WTC11 (cell line): ENCODE measurements around the gene FAM20B. TPM values are rescaled to one million over a fixed set of nuclear protein-coding genes. Genes with fewer than 3 reads are reported as not detected.

Source experiments
- ATAC-seq: fragments of 200-7000 bp; cut with Tn5 transposase; 2 replicates; pipeline ENCODE4 v1.10.0; 2021; ENCODE audit warnings: mild to moderate bottlenecking, moderate library complexity
- CTCF ChIA-PET: fragments of 300-600 bp; sonication (Branson Sonifier 250); formaldehyde crosslinking; loops from one replicate; lab custom pipeline; 2021; ENCODE audit warnings: antibody characterized with exemption; lab: Charles Lee
- POLR2A ChIA-PET: fragments of 350-600 bp; sonication (Branson Sonifier 250); formaldehyde crosslinking; loops from one replicate; lab custom pipeline; 2021; ENCODE audit warnings: antibody characterized with exemption; lab: Charles Lee
- DNase-seq: peaks from one replicate; pipeline ENCODE4 v3.0.0; 2021; ENCODE audit warnings: low spot score
- H3K27ac Mint-ChIP-seq: 2 replicates; pipeline ENCODE4 v1.8.0; 2021; ENCODE audit warnings: mixed read lengths
- H3K27me3 Mint-ChIP-seq: 2 replicates; pipeline ENCODE4 v1.8.0; 2021; ENCODE audit warnings: low read depth, mild to moderate bottlenecking, moderate library complexity, mixed read lengths
- H3K36me3 Mint-ChIP-seq: 2 replicates; pipeline ENCODE4 v1.8.0; 2021; ENCODE audit warnings: mixed read lengths
- H3K4me1 Mint-ChIP-seq: 2 replicates; pipeline ENCODE4 v1.8.0; 2022; ENCODE audit warnings: mixed read lengths
- H3K4me3 Mint-ChIP-seq: 2 replicates; pipeline ENCODE4 v1.8.0; 2021; ENCODE audit warnings: mild to moderate bottlenecking, moderate library complexity, mixed read lengths
- H3K9me3 Mint-ChIP-seq: 2 replicates; pipeline ENCODE4 v1.8.0; 2021; ENCODE audit warnings: mixed read lengths
- FOXK1 ChIP-seq: sonication (generic); formaldehyde crosslinking; IDR thresholded peaks from 2 replicates; pipeline ENCODE4 v1.8.0; 2022; ENCODE audit warnings: mild to moderate bottlenecking, moderate library complexity, missing genetic modification reagents
- GTF2I ChIP-seq: fragments of 250-450 bp; sonication (Bioruptor Pico); conservative IDR thresholded peaks from 2 replicates; pipeline ENCODE4 v1.4.0; 2021; ENCODE audit warnings: mild to moderate bottlenecking
- JAZF1 ChIP-seq: fragments of 250-450 bp; sonication (Bioruptor Pico); IDR thresholded peaks from 2 replicates; pipeline ENCODE4 v1.9.0; 2021; ENCODE audit warnings: moderate library complexity, mild to moderate bottlenecking, inconsistent platforms
- KAT7 ChIP-seq: sonication (generic); formaldehyde crosslinking; IDR thresholded peaks from 2 replicates; pipeline ENCODE4 v1.8.1; 2023; ENCODE audit warnings: missing genetic modification reagents, mild to moderate bottlenecking, borderline replicate concordance
- RELA ChIP-seq: sonication (generic); formaldehyde crosslinking; IDR thresholded peaks from 2 replicates; pipeline ENCODE4 v1.8.1; 2022; ENCODE audit warnings: missing genetic modification reagents, mild to moderate bottlenecking, borderline replicate concordance
- RORB ChIP-seq: fragments of 250-450 bp; sonication (Bioruptor Pico); IDR thresholded peaks from 2 replicates; pipeline ENCODE4 v1.9.0; 2021; ENCODE audit warnings: mild to moderate bottlenecking
- SMAD4 ChIP-seq: sonication (generic); formaldehyde crosslinking; IDR thresholded peaks from 2 replicates; pipeline ENCODE4 v1.8.0; 2022; ENCODE audit warnings: mild to moderate bottlenecking, missing genetic modification reagents
- ZNF396 ChIP-seq: fragments of 250-450 bp; sonication (Bioruptor Pico); IDR thresholded peaks from 2 replicates; pipeline ENCODE4 v1.8.0; 2021; ENCODE audit warnings: mild to moderate bottlenecking, moderate library complexity, borderline replicate concordance
- ZNF416 ChIP-seq: fragments of 250-450 bp; sonication (Bioruptor Pico); IDR thresholded peaks from 2 replicates; pipeline ENCODE4 v1.9.0; 2021; ENCODE audit warnings: mild to moderate bottlenecking, inconsistent platforms
- total RNA-seq: library from RNA; stranded (reverse); gene quantifications from 3 replicates; pipeline ENCODE4 v1.2.3, GENCODE V29; 2021
- TF ChIP-seq, protein P1 (sequence below): fragments of 250-450 bp; sonication (Bioruptor Pico); IDR thresholded peaks from 2 replicates; pipeline ENCODE4 v1.9.0; 2021; ENCODE audit warnings: mild to moderate bottlenecking
- TF ChIP-seq, protein P2 (sequence below): sonication (generic); formaldehyde crosslinking; IDR thresholded peaks from 2 replicates; pipeline ENCODE4 v1.8.1; 2022; ENCODE audit warnings: low read depth, mild to moderate bottlenecking, moderate library complexity, missing genetic modification reagents, borderline replicate concordance
- TF ChIP-seq, protein P3 (sequence below): fragments of 200-600 bp; IDR thresholded peaks from 2 replicates; pipeline ENCODE4 v1.8.0; 2022; ENCODE audit warnings: antibody characterized with exemption
- TF ChIP-seq, protein P4 (sequence below): sonication (generic); formaldehyde crosslinking; IDR thresholded peaks from 2 replicates; pipeline ENCODE4 v1.8.0; 2022; ENCODE audit warnings: mild to moderate bottlenecking, missing genetic modification reagents
- TF ChIP-seq, protein P5 (sequence below): fragments of 250-450 bp; sonication (Bioruptor Pico); IDR thresholded peaks from 2 replicates; pipeline ENCODE4 v1.9.0; 2021; ENCODE audit warnings: mild to moderate bottlenecking
- TF ChIP-seq, protein P6 (sequence below): sonication (generic); formaldehyde crosslinking; IDR thresholded peaks from 2 replicates; pipeline ENCODE4 v1.8.0; 2022; ENCODE audit warnings: missing genetic modification reagents
- TF ChIP-seq, protein P7 (sequence below): sonication (generic); formaldehyde crosslinking; IDR thresholded peaks from 2 replicates; pipeline ENCODE4 v1.8.1; 2023; ENCODE audit warnings: mild to moderate bottlenecking, missing genetic modification reagents, moderate library complexity
- TF ChIP-seq, protein P8 (sequence below): sonication (generic); formaldehyde crosslinking; IDR thresholded peaks from 2 replicates; pipeline ENCODE4 v1.8.1; 2022; ENCODE audit warnings: mild to moderate bottlenecking, moderate library complexity, missing genetic modification reagents

Gene FAM20B
- total RNA-seq, 1 experiment from 2014 or later: 36.1 TPM

DNA sequence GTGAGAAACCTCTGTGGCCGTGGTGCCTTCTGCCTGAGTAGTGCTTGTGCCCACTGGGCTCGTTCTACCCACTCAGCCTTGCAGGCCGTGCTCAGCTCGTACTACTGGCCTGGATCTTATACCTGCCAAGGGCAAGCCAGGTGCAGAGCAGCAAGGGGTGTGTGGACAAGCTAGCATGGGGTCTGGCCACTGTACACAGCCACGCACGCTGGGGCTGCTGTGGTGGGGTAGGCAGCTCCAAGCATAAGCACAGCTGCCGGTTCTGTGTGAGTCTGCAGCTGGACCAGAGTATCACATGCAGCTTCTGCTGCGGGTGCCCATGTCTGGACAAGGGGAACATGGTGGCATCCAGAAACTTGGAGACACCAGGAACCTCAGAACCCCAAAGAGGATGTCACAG is 16.4 kb downstream of the FAM20B start (continued):
- TF ChIP-seq, protein P1, sequence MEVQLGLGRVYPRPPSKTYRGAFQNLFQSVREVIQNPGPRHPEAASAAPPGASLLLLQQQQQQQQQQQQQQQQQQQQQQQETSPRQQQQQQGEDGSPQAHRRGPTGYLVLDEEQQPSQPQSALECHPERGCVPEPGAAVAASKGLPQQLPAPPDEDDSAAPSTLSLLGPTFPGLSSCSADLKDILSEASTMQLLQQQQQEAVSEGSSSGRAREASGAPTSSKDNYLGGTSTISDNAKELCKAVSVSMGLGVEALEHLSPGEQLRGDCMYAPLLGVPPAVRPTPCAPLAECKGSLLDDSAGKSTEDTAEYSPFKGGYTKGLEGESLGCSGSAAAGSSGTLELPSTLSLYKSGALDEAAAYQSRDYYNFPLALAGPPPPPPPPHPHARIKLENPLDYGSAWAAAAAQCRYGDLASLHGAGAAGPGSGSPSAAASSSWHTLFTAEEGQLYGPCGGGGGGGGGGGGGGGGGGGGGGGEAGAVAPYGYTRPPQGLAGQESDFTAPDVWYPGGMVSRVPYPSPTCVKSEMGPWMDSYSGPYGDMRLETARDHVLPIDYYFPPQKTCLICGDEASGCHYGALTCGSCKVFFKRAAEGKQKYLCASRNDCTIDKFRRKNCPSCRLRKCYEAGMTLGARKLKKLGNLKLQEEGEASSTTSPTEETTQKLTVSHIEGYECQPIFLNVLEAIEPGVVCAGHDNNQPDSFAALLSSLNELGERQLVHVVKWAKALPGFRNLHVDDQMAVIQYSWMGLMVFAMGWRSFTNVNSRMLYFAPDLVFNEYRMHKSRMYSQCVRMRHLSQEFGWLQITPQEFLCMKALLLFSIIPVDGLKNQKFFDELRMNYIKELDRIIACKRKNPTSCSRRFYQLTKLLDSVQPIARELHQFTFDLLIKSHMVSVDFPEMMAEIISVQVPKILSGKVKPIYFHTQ (CRISPR knock-in tag): no peak
- TF ChIP-seq JAZF1 (CRISPR knock-in tag) (no peak), FOXK1 (CRISPR knock-in tag) (no peak), ZNF416 (CRISPR knock-in tag) (no peak), RORB (CRISPR knock-in tag) (no peak), KAT7 (no peak), ZNF396 (no peak), SMAD4 (CRISPR knock-in tag) (no peak)
- TF ChIP-seq, protein P2, sequence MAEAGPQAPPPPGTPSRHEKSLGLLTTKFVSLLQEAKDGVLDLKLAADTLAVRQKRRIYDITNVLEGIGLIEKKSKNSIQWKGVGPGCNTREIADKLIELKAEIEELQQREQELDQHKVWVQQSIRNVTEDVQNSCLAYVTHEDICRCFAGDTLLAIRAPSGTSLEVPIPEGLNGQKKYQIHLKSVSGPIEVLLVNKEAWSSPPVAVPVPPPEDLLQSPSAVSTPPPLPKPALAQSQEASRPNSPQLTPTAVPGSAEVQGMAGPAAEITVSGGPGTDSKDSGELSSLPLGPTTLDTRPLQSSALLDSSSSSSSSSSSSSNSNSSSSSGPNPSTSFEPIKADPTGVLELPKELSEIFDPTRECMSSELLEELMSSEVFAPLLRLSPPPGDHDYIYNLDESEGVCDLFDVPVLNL: no peak
- TF ChIP-seq, protein P3, sequence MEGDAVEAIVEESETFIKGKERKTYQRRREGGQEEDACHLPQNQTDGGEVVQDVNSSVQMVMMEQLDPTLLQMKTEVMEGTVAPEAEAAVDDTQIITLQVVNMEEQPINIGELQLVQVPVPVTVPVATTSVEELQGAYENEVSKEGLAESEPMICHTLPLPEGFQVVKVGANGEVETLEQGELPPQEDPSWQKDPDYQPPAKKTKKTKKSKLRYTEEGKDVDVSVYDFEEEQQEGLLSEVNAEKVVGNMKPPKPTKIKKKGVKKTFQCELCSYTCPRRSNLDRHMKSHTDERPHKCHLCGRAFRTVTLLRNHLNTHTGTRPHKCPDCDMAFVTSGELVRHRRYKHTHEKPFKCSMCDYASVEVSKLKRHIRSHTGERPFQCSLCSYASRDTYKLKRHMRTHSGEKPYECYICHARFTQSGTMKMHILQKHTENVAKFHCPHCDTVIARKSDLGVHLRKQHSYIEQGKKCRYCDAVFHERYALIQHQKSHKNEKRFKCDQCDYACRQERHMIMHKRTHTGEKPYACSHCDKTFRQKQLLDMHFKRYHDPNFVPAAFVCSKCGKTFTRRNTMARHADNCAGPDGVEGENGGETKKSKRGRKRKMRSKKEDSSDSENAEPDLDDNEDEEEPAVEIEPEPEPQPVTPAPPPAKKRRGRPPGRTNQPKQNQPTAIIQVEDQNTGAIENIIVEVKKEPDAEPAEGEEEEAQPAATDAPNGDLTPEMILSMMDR: no peak
- TF ChIP-seq, protein P4, sequence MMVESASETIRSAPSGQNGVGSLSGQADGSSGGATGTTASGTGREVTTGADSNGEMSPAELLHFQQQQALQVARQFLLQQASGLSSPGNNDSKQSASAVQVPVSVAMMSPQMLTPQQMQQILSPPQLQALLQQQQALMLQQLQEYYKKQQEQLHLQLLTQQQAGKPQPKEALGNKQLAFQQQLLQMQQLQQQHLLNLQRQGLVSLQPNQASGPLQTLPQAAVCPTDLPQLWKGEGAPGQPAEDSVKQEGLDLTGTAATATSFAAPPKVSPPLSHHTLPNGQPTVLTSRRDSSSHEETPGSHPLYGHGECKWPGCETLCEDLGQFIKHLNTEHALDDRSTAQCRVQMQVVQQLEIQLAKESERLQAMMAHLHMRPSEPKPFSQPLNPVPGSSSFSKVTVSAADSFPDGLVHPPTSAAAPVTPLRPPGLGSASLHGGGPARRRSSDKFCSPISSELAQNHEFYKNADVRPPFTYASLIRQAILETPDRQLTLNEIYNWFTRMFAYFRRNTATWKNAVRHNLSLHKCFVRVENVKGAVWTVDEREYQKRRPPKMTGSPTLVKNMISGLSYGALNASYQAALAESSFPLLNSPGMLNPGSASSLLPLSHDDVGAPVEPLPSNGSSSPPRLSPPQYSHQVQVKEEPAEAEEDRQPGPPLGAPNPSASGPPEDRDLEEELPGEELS (CRISPR knock-in tag): no peak
- TF ChIP-seq, protein P5, sequence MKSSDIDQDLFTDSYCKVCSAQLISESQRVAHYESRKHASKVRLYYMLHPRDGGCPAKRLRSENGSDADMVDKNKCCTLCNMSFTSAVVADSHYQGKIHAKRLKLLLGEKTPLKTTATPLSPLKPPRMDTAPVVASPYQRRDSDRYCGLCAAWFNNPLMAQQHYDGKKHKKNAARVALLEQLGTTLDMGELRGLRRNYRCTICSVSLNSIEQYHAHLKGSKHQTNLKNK (CRISPR knock-in tag): no peak

DNA sequence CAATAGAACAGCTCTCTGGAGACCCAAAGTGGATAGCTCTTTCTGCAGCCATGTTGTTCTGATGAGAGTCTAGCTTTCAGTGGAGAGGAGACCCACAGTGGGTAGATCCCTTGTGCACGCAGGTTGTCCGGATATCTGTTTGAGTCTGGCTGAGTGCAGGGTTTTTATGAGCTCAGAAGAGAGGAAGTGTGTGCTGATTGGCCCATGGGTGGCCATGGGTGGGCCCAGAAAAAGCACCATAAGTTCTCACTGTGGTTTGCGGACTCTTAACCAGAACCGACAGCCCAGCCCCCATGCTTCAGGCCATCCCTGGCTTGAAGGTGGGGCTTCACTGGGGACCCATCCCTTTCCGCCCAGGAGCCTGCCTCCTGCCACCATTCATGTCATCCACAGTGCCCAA is 17.0 kb downstream of the FAM20B start:
- no peak for DNase-seq
- no peak for ATAC-seq
- H3K36me3 Mint-ChIP-seq: peaks cover 7% of the 10 kb centered on the region
- ChIA-PET POLR2A (interaction anchor here (0.6 kb wide), 1 partner anchor 317 kb away, joined by 3 read pairs; no protein-coding TSS in a partner anchor), CTCF (interaction anchor here (2.3 kb wide), 1 partner anchor 40 kb away, joined by 11 read pairs; no protein-coding TSS in a partner anchor)
- H3K9me3 Mint-ChIP-seq: peaks cover 4% of the 10 kb centered on the region; the same call in 1 of the 2 replicates
- no peaks in the 10 kb centered on the region for H3K27me3 Mint-ChIP-seq
- H3K4me3 Mint-ChIP-seq: no peak overlapping the region
- no peak overlapping the region for H3K27ac Mint-ChIP-seq
- H3K4me1 Mint-ChIP-seq: peaks cover 11% of the 10 kb centered on the region
- TF ChIP-seq, protein P6, sequence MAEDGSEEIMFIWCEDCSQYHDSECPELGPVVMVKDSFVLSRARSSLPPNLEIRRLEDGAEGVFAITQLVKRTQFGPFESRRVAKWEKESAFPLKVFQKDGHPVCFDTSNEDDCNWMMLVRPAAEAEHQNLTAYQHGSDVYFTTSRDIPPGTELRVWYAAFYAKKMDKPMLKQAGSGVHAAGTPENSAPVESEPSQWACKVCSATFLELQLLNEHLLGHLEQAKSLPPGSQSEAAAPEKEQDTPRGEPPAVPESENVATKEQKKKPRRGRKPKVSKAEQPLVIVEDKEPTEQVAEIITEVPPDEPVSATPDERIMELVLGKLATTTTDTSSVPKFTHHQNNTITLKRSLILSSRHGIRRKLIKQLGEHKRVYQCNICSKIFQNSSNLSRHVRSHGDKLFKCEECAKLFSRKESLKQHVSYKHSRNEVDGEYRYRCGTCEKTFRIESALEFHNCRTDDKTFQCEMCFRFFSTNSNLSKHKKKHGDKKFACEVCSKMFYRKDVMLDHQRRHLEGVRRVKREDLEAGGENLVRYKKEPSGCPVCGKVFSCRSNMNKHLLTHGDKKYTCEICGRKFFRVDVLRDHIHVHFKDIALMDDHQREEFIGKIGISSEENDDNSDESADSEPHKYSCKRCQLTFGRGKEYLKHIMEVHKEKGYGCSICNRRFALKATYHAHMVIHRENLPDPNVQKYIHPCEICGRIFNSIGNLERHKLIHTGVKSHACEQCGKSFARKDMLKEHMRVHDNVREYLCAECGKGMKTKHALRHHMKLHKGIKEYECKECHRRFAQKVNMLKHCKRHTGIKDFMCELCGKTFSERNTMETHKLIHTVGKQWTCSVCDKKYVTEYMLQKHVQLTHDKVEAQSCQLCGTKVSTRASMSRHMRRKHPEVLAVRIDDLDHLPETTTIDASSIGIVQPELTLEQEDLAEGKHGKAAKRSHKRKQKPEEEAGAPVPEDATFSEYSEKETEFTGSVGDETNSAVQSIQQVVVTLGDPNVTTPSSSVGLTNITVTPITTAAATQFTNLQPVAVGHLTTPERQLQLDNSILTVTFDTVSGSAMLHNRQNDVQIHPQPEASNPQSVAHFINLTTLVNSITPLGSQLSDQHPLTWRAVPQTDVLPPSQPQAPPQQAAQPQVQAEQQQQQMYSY (CRISPR knock-in tag): no peak
- TF ChIP-seq, protein P7, sequence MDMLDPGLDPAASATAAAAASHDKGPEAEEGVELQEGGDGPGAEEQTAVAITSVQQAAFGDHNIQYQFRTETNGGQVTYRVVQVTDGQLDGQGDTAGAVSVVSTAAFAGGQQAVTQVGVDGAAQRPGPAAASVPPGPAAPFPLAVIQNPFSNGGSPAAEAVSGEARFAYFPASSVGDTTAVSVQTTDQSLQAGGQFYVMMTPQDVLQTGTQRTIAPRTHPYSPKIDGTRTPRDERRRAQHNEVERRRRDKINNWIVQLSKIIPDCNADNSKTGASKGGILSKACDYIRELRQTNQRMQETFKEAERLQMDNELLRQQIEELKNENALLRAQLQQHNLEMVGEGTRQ: no peak
- TF ChIP-seq GTF2I (no peak), RELA (CRISPR knock-in tag) (no peak), ZNF416 (CRISPR knock-in tag) (no peak)
- TF ChIP-seq, protein P4 (CRISPR knock-in tag): no peak
- TF ChIP-seq, protein P8, sequence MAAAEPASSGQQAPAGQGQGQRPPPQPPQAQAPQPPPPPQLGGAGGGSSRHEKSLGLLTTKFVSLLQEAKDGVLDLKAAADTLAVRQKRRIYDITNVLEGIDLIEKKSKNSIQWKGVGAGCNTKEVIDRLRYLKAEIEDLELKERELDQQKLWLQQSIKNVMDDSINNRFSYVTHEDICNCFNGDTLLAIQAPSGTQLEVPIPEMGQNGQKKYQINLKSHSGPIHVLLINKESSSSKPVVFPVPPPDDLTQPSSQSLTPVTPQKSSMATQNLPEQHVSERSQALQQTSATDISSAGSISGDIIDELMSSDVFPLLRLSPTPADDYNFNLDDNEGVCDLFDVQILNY (CRISPR knock-in tag): no peak
